HG02870 (cell line): ENCODE measurements around the gene L3MBTL2.
"Not testable (repeated sequence)": the region's sequence is repeated elsewhere in the genome, so short reads cannot be mapped to it uniquely, and the experiment has no call there.

Source experiments
- ATAC-seq: cut with Tn5 transposase; IDR thresholded peaks from one replicate; pipeline ENCODE4 v1.9.1; 2021; ENCODE audit warnings: mild to moderate bottlenecking, moderate library complexity; ENCODE audit not compliant: unreplicated experiment

L3MBTL2 gene

GRCh38 chr22:41204992-41205900 is at the start of gene L3MBTL2:
Gene L3MBTL2, plus strand, starts transcription at chr22:41205312. Its CDS starts 51 bp downstream, at chr22:41205363.
- peak; percentile 96 for ATAC-seq

- ATAC-seq = no peak
Measured at GRCh38 chr22:41157083-41157482, 48.0 kb upstream of the L3MBTL2 start.

- ATAC-seq = no peak
Measured at GRCh38 chr22:41169157-41169556, 36.0 kb upstream of the L3MBTL2 start.

- no peak for ATAC-seq
Measured at GRCh38 chr22:41171996-41172395, 33.1 kb upstream of the L3MBTL2 start.

- no peak for ATAC-seq
Measured at GRCh38 chr22:41175546-41175945, 29.6 kb upstream of the L3MBTL2 start.

- ATAC-seq = no peak
Measured at GRCh38 chr22:41177040-41177621, 28.0 kb upstream of the L3MBTL2 start.

- ATAC-seq = no peak
Measured at GRCh38 chr22:41177622-41178424, 27.3 kb upstream of the L3MBTL2 start.

GRCh38 chr22:41178425-41178975 is 26.6 kb upstream of the L3MBTL2 start:
- ATAC-seq = no peak

- not testable (repeated sequence) for ATAC-seq
Measured at GRCh38 chr22:41180362-41180761, 24.8 kb upstream of the L3MBTL2 start.

GRCh38 chr22:41180926-41181325 is 24.2 kb upstream of the L3MBTL2 start:
- no peak for ATAC-seq

GRCh38 chr22:41181349-41182241 is 23.5 kb upstream of the L3MBTL2 start:
- ATAC-seq = no peak

GRCh38 chr22:41184679-41185078 is 20.4 kb upstream of the L3MBTL2 start:
- ATAC-seq = no peak

- ATAC-seq = no peak
Measured at GRCh38 chr22:41191467-41191866, 13.6 kb upstream of the L3MBTL2 start.

GRCh38 chr22:41193829-41194228 is 11.3 kb upstream of the L3MBTL2 start:
- no peak for ATAC-seq

- peak; percentile 75 for ATAC-seq
Measured at GRCh38 chr22:41197038-41197972, 7.8 kb upstream of the L3MBTL2 start.

- no peak for ATAC-seq
Measured at GRCh38 chr22:41198027-41198580, 7.0 kb upstream of the L3MBTL2 start.

- ATAC-seq = no peak
Measured at GRCh38 chr22:41201141-41201540, 4.0 kb upstream of the L3MBTL2 start.

- no peak for ATAC-seq
Measured at GRCh38 chr22:41203118-41203517, 2.0 kb upstream of the L3MBTL2 start.

GRCh38 chr22:41204066-41204465 is 1.0 kb upstream of the L3MBTL2 start:
- no peak for ATAC-seq
